ENCODE results near the gene ERVW-1. TPM values are rescaled to one million over a fixed set of nuclear protein-coding genes. Genes with fewer than 3 reads are reported as not detected.
"Not testable (repeated sequence)": the region's sequence is repeated elsewhere in the genome, so short reads cannot be mapped to it uniquely, and the experiment has no call there.

ERVW-1 gene
- total RNA-seq (2016; rRNA removed; fragmentation: Illumina TruSeq; extraction: Trizol) (not detected in 2 replicates), polyA plus RNA-seq (2011; rRNA removed) (not detected in 2 replicates), polyA minus RNA-seq (2011; rRNA and poly(A)+ RNA removed; ENCODE audit: low replicate concordance) (not detected in 2 replicates), Bru-seq, nascent RNA (percentile 8 among the genes with signal in this experiment), BruChase-seq, experiment 1, labeled RNA remaining after a 6-hour chase (percentile 18 among the genes with signal in this experiment), BruChase-seq, experiment 2, labeled RNA remaining after a 2-hour chase (not detected)
- not detected in 2 replicates for total RNA-seq (2016; cell fraction: cytosol; rRNA removed; fragmentation: Illumina TruSeq; extraction: Trizol; ENCODE audit: low read depth)
- total RNA-seq (2016; cell fraction: insoluble cytoplasmic fraction; rRNA removed; fragmentation: Illumina TruSeq; extraction: Trizol), result not detected in 2 replicates
- not detected in 2 replicates for total RNA-seq (2016; cell fraction: membrane; rRNA removed; fragmentation: Illumina TruSeq; extraction: Trizol)
- total RNA-seq (2016; cell fraction: nucleus; rRNA removed; fragmentation: Illumina TruSeq; extraction: Trizol), result not detected in 2 replicates
- polyA plus RNA-seq (2011; cell fraction: cytosol; rRNA removed), result not detected in 2 replicates
- 0.05 TPM in 1 of 2 replicates, not detected in the other for polyA plus RNA-seq (2011; cell fraction: nucleus; rRNA removed)
- 0.27 and 0.28 TPM in 2 replicates for polyA plus RNA-seq (2012)
- not detected in 2 replicates for polyA plus RNA-seq (2016; cell fraction: cytosol; fragmentation: Illumina TruSeq; extraction: Trizol; ENCODE audit: low read depth)
- polyA plus RNA-seq (2016; cell fraction: insoluble cytoplasmic fraction; fragmentation: Illumina TruSeq; extraction: Trizol; ENCODE audit: low read depth), result not detected in 2 replicates
- not detected in 2 replicates for polyA plus RNA-seq (2016; cell fraction: membrane; fragmentation: Illumina TruSeq; extraction: Trizol; ENCODE audit: low read depth)
- not detected in 2 replicates for polyA plus RNA-seq (2016; cell fraction: nucleus; fragmentation: Illumina TruSeq; extraction: Trizol; ENCODE audit: insufficient read depth, low read depth)
- polyA minus RNA-seq (2011; cell fraction: cytosol; rRNA and poly(A)+ RNA removed), result not detected in 2 replicates
- polyA minus RNA-seq (2011; cell fraction: nucleus; rRNA and poly(A)+ RNA removed), result not detected in 2 replicates
- long read RNA-seq, experiment 1, result 0 reads
- long read RNA-seq, experiment 2, result 0 reads

DNA sequence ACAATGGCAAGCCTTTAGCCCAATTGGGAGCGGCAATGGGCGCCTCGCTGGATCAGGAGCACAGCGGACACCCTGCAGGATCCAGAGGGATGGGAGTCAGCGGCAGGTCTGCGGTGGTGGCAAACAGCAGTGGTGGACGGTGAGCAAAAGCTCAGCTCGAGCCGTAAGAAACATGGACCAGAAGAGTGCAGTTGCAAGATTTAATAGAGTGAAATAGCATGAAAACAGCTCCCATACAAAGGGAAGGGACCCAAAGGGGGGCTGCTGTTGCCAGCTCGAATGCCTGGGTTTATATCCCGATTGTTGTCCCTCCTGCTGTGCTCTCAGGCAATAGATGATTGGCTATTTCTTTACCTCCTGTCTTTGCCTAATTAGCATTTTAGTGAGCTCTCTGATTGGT is at the start of gene ERVW-1:
ERVW-1 (minus strand) TSS at position 266 of the 400 bp plus-strand sequence. CDS start 7,565 bp downstream, outside the sequence.
- intact Hi-C loops (cut with micrococcal nuclease; ENCODE audit: unreplicated experiment); H3K79me2 ChIP-seq (ENCODE audit: insufficient read depth, low read length); H3K36me3 ChIP-seq (replicated peaks in 1 of 2; ENCODE audit: control insufficient read depth in 1 of 2, insufficient read depth in 2 of 2, low read length in 2 of 2); H3K9ac ChIP-seq (ENCODE audit: insufficient read depth, low read depth, low read length); H3K4me2 ChIP-seq (ENCODE audit: low read depth, low read length); H3K4me3 ChIP-seq (replicated peaks in 1 of 3; ENCODE audit: insufficient read depth in 1 of 3, low read depth in 2 of 3, low read length in 3 of 3); ATAC-seq; FAIRE-seq; H3K4me1 ChIP-seq (ENCODE audit: insufficient read depth, low read length); in situ Hi-C loops (cut with HindIII; ENCODE audit: extremely low pct_ligation_motif_present, low pct_unique_long_range_greater_than_20kb); POLR2A ChIA-PET; H3K27ac ChIP-seq (ENCODE audit: extremely low read length, insufficient read depth, low read length); CTCF ChIA-PET (ENCODE audit: low intra/inter-chr PET ratio, low total read pairs); DNase-seq (ENCODE audit: low spot score); BruUV-seq (replicated peaks); H3K27me3 ChIP-seq (ENCODE audit: control insufficient read depth in 1 of 2, insufficient read depth in 2 of 2, low read length in 2 of 2); H3K9me3 ChIP-seq (ENCODE audit: low read length); H4K20me1 ChIP-seq (ENCODE audit: insufficient read depth, low read length); H2AFZ ChIP-seq (ENCODE audit: low read length): not testable (repeated sequence)
- WGBS (ENCODE audit: low lambda C conversion rate), result 94% methylated on average over 10 of the region's 11 CpGs

DNA sequence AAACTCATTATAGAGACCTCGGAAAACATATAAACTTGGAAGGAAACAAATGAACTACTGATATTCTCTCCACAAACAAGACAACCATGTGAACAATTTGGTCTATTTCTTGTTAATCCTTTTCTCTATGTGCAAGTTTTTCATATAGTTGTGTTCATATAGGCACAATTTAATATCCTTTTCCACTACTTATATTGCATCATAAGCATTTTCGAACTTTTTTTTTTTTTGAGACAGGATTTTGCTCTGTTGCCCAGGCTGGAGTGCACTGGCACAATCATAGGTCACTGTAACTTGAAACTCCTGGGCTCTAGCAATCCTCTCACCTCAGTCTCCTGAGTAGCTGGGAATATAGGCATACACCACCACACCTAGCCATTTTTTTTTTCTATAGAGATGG is 45.4 kb upstream of the ERVW-1 start:
- ChIA-PET POLR2A (no interaction called here), CTCF (ENCODE audit: low intra/inter-chr PET ratio, low total read pairs) (no interaction called here)
- WGBS (ENCODE audit: low lambda C conversion rate), result 93% methylated on average over 2 of the region's 2 CpGs
- Histone ChIP-seq H3K4me2 (ENCODE audit: low read depth, low read length) (no peak overlapping the region), H3K27me3 (ENCODE audit: control insufficient read depth in 1 of 2, insufficient read depth in 2 of 2, low read length in 2 of 2) (no peaks in the 10 kb centered on the region; a peak in 1 of 5 replicates), H3K9ac (ENCODE audit: insufficient read depth, low read depth, low read length) (no peak overlapping the region), H3K9me3 (ENCODE audit: low read length) (no peaks in the 10 kb centered on the region), H3K36me3 (replicated peaks in 1 of 2; ENCODE audit: control insufficient read depth in 1 of 2, insufficient read depth in 2 of 2, low read length in 2 of 2) (peaks cover 0 to 8% of the 10 kb centered on the region in 2 experiments; a peak in 2 of 5 replicates), H3K4me1 (ENCODE audit: insufficient read depth, low read length) (peaks cover 21% of the 10 kb centered on the region), H2AFZ (ENCODE audit: low read length) (no peak overlapping the region), H3K4me3 (replicated peaks in 1 of 3; ENCODE audit: insufficient read depth in 1 of 3, low read depth in 2 of 3, low read length in 3 of 3) (no peak overlapping the region), H3K79me2 (ENCODE audit: insufficient read depth, low read length) (peaks cover 31% of the 10 kb centered on the region), H4K20me1 (ENCODE audit: insufficient read depth, low read length) (no peaks in the 10 kb centered on the region), H3K27ac (ENCODE audit: extremely low read length, insufficient read depth, low read length) (no peak overlapping the region)
- intact Hi-C loops (cut with micrococcal nuclease; ENCODE audit: unreplicated experiment), result loop anchor here (2.0 kb wide), 1 partner anchor 74 kb away; no protein-coding TSS in a partner anchor
- ATAC-seq (no peak), FAIRE-seq (no peak), DNase-seq (ENCODE audit: low spot score) (no peak)
- TF ChIP-seq ZNF512 (CRISPR knock-in tag; IDR thresholded peaks at IDR 0.05), result no peak
- TF ChIP-seq CEBPB (IDR thresholded peaks at IDR 0.05; ENCODE audit: borderline replicate concordance, low read depth, low read length), result peak; percentile 2; the same call in 1 of the 2 replicates
- peak in 1 of 2 experiments; percentile 10; a peak in 1 of 4 replicates for TF ChIP-seq MAFK (conservative IDR thresholded peaks at IDR 0.05 in 1 of 2, IDR thresholded peaks at IDR 0.05 in 1 of 2; ENCODE audit: low read length in 2 of 2)
- no peak for TF ChIP-seq ETS1 (CRISPR knock-in tag; IDR thresholded peaks at IDR 0.05)
- TF ChIP-seq ZNF468 (CRISPR knock-in tag; IDR thresholded peaks at IDR 0.05), result no peak
- TF ChIP-seq ATF7 (IDR thresholded peaks at IDR 0.05), result peak; percentile 11; the same call in 1 of the 2 replicates
- no peak for TF ChIP-seq ATF7 (CRISPR knock-in tag; IDR thresholded peaks at IDR 0.05)
- no TSS peak for BruUV-seq (replicated peaks)
- in situ Hi-C loops (cut with HindIII; ENCODE audit: extremely low pct_ligation_motif_present, low pct_unique_long_range_greater_than_20kb), result no loop called here
